Prostate gland (tissue), 2 donors: ENCODE data around the gene NOS1AP. TPM values are rescaled to one million over a fixed set of nuclear protein-coding genes. Genes with fewer than 3 reads are reported as not detected.
"Not testable (repeated sequence)": the region's sequence is repeated elsewhere in the genome, so short reads cannot be mapped to it uniquely, and the experiment has no call there.

ENCODE experiments used
- DNase-seq: peaks from one replicate; pipeline ENCODE4 v3.0.0-alpha.2; 2019; ENCODE audit warnings: low spot score
- H3K27ac ChIP-seq, 2 donors: fragments of 200-600 bp; sonication (generic); 2 replicates each; pipeline ENCODE4 v1.5.1; 2017 to 2019
- H3K27me3 ChIP-seq: fragments of 200-600 bp; sonication (generic); replicated peaks from 2 replicates; pipeline ENCODE4 v1.5.1; 2019; ENCODE audit not compliant: insufficient read depth
- H3K36me3 ChIP-seq, 2 donors: fragments of 200-600 bp; sonication (generic); 1 replicate in 1 of 2; 2 replicates in 1 of 2; pipeline versions ENCODE4 v1.5.1 to v1.8.1; 2017 to 2019
- H3K4me1 ChIP-seq: fragments of 200-600 bp; sonication (generic); replicated peaks from 2 replicates; pipeline ENCODE4 v1.5.1; 2019
- H3K4me3 ChIP-seq, 2 donors: fragments of 200-600 bp; sonication (generic); 2 replicates each; pipeline ENCODE4 v1.5.1; 2017 to 2019
- H3K9me3 ChIP-seq: fragments of 200-600 bp; sonication (generic); 2 replicates; pipeline ENCODE4 v1.5.1; 2017
- POLR2A ChIP-seq: fragments of 450-650 bp; IDR thresholded peaks from one replicate; pipeline ENCODE4 v1.6.1; 2016; ENCODE audit warnings: antibody characterized with exemption, mild to moderate bottlenecking
- POLR2AphosphoS5 ChIP-seq: sonication (generic); formaldehyde crosslinking; IDR thresholded peaks from one replicate; pipeline ENCODE4 v1.6.1; 2017; ENCODE audit warnings: antibody characterized with exemption
- WGBS: methylation state at CpG from one replicate; pipeline ENCODE4 v1.1.5; 2018; 5-methylcytosine and 5-hydroxymethylcytosine counted together
- intact Hi-C: fragments of 100-400 bp; cut with DNase I; formaldehyde crosslinking; loops from one replicate; pipeline ENCODE4 v1.14.2; 2022
- total RNA-seq, 2 donors: library from RNA; depleted of rRNA; stranded (reverse); fragments of >200 nt; gene quantifications; one replicate each; pipeline ENCODE4 v1.1.0, GENCODE V29; 2016
- TF ChIP-seq, protein P1 (sequence below), 4 experiments: fragments of 200-600 bp in 2 of 4; fragments of 450-650 bp in 2 of 4; sonication (generic) in 2 of 4; IDR thresholded peaks; 1 replicate in 3 of 4; 2 replicates in 1 of 4; pipeline ENCODE4 v1.5.1; 2016 to 2019; ENCODE audit warnings: antibody characterized with exemption in 4 of 4, mild to moderate bottlenecking in 2 of 4, moderate library complexity in 2 of 4

Gene NOS1AP
- total RNA-seq, 2 donors from 2014 or later, result 9.9 to 11.0 TPM

DNA sequence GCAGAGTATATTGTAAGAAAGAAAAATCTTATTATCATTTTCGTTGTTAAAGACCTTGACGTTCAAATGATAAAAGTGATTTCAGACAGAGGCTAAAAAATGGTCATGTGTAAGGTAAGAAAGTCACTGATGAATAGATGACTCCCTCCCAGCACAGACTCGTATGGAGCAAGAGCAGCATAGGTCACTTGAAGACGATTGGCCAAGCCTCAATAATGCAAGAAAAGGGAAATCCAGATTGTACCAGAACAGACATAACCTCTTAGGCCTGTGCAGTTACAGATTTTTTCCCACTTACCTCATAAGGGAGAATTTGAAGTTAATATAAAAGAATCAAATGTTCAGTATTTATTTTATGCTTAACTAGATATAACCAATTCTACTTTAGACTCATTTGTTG is 29.5 kb upstream of the NOS1AP start:
- Histone ChIP-seq H3K27ac (no peak overlapping the region), H3K36me3 (no peaks in the 10 kb centered on the region), H3K4me1 (no peaks in the 10 kb centered on the region), H3K9me3 (no peaks in the 10 kb centered on the region), H3K27me3 (no peaks in the 10 kb centered on the region), H3K4me3 (no peak overlapping the region)
- intact Hi-C loops, result no loop called here
- 75% methylated on average over 4 of the region's 4 CpGs for WGBS
- no peak for DNase-seq
- no peak for TF ChIP-seq POLR2A
- no peak for TF ChIP-seq POLR2AphosphoS5
- TF ChIP-seq, protein P1, sequence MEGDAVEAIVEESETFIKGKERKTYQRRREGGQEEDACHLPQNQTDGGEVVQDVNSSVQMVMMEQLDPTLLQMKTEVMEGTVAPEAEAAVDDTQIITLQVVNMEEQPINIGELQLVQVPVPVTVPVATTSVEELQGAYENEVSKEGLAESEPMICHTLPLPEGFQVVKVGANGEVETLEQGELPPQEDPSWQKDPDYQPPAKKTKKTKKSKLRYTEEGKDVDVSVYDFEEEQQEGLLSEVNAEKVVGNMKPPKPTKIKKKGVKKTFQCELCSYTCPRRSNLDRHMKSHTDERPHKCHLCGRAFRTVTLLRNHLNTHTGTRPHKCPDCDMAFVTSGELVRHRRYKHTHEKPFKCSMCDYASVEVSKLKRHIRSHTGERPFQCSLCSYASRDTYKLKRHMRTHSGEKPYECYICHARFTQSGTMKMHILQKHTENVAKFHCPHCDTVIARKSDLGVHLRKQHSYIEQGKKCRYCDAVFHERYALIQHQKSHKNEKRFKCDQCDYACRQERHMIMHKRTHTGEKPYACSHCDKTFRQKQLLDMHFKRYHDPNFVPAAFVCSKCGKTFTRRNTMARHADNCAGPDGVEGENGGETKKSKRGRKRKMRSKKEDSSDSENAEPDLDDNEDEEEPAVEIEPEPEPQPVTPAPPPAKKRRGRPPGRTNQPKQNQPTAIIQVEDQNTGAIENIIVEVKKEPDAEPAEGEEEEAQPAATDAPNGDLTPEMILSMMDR (IDR thresholded peaks at IDR 0.05), result no peak

DNA sequence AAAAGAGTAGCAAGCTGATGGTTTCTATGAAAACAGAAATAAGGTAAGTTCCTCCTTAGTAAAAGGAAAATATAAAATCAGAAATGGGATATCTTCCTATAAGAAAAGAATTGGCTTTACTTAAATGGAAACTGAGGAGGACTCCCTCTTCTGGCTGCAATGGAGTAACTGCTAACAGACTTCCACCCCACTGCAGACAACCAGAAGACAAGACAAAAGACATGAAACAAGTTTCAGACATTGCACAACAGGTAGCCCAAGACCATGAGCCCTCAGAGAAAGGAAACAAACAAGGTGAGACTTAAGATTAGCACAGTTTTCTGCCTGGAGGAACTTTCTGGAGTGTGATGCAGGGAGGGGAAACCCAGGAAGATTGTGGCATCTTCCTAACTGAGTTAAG is 28.8 kb upstream of the NOS1AP start:
- intact Hi-C loops, result no loop called here

DNA sequence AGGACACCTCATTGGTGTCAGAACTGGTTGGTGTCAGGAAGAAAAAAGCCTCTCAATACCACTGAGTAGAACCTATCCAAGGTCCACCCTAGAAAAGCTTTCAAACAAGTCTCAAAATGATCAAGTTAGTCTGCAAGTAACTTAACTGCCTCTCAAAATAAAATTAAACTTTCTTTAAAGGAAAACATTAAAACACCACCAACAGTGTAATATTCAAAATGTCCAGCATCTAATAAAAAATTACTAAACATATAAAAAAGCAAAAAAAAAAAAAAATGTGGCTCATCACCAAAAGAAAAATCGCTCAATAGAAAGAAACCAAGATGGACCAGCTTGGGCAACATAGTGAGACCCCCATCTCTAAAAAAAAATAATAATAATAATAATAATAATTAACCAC is 27.1 kb upstream of the NOS1AP start:
- no peaks in the 10 kb centered on the region for H3K36me3 ChIP-seq
- 95% methylated on average over 1 of the region's 1 CpG for WGBS
- H3K27me3 ChIP-seq, result no peaks in the 10 kb centered on the region
- no peaks in the 10 kb centered on the region for H3K4me1 ChIP-seq
- TF ChIP-seq, protein P1 (IDR thresholded peaks at IDR 0.05), result no peak
- no peak for TF ChIP-seq POLR2AphosphoS5
- TF ChIP-seq POLR2A, result no peak
- intact Hi-C loops, result no loop called here
- no peak for DNase-seq
- H3K9me3 ChIP-seq, result no peaks in the 10 kb centered on the region
- no peak overlapping the region for H3K4me3 ChIP-seq
- no peak overlapping the region for H3K27ac ChIP-seq

More for the DNA sequence above, 28.8 kb upstream of the NOS1AP start:
- H3K27me3 ChIP-seq, result no peaks in the 10 kb centered on the region
- TF ChIP-seq, protein P1 (IDR thresholded peaks at IDR 0.05), result peak in 1 of 4 experiments; percentile 13
- no peak for TF ChIP-seq POLR2AphosphoS5
- no peak for TF ChIP-seq POLR2A
- H3K4me1 ChIP-seq, result no peaks in the 10 kb centered on the region
- DNase-seq, result no peak
- H3K36me3 ChIP-seq, result no peaks in the 10 kb centered on the region
- H3K27ac ChIP-seq, result no peak overlapping the region
- no peak overlapping the region for H3K4me3 ChIP-seq
- no peaks in the 10 kb centered on the region for H3K9me3 ChIP-seq

DNA sequence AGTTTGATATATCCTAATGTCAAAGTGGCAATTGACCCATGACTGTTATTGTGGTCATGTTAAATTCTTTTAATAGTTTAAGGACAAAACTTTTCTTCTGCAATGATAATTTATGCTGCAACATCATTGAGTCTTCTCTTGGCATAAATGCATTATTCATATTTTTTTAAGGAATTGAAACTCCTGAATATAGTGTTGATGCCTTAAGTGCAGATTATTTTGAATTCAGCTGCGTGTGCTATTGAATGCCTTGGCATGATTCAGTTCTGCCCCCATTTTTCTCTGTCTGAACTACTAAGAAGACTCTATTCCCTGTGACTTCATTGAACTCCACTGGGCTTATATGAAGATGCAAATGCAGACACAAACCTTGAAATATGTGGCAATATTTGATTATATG is 22.6 kb upstream of the NOS1AP start:
- TF ChIP-seq, protein P1 (IDR thresholded peaks at IDR 0.05), result no peak
- TF ChIP-seq POLR2AphosphoS5, result no peak
- H3K9me3 ChIP-seq, result no peaks in the 10 kb centered on the region
- H3K4me1 ChIP-seq, result no peaks in the 10 kb centered on the region
- no peak overlapping the region for H3K4me3 ChIP-seq
- WGBS, result 39% methylated on average over 1 of the region's 1 CpG
- intact Hi-C loops, result no loop called here
- no peak overlapping the region for H3K27ac ChIP-seq
- DNase-seq, result no peak
- H3K27me3 ChIP-seq, result no peaks in the 10 kb centered on the region
- no peaks in the 10 kb centered on the region for H3K36me3 ChIP-seq

DNA sequence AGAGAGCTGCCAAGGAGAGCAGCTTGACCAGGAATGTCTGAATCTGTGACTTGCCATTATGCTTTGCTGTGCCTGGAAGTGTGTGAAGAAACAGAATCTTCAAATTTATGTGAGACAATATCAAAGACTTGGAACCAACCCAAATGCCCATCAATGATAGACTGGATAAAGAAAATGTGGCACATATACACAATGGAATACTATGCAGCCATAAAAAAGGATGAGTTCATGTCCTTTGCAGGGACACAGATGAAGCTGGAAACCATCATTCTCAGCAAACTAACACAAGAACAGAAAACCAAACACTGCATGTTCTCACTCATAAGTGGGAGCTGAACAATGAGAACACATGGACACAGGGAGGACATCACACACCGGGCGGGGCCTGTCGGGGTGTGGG is 15.5 kb upstream of the NOS1AP start:
- not testable (repeated sequence) for DNase-seq
- intact Hi-C loops, result loop anchor here (2.0 kb wide), 1 partner anchor 335 kb away; no protein-coding TSS in a partner anchor
- WGBS, result 99% methylated on average over 3 of the region's 3 CpGs

More for the DNA sequence above, 15.5 kb upstream of the NOS1AP start:
- not testable (repeated sequence) for H3K9me3 ChIP-seq, H3K27ac ChIP-seq, H3K27me3 ChIP-seq, H3K4me3 ChIP-seq, H3K4me1 ChIP-seq, H3K36me3 ChIP-seq
